OCI-LY3 (cell line): ENCODE data around the gene PHLDA1.

Experiments used
- CTCF ChIP-seq: fragments of 200-600, 300-600 bp; sonication (generic); IDR thresholded peaks from 2 replicates; pipeline ENCODE4 v1.5.1; 2014; ENCODE audit warnings: antibody characterized with exemption, low read length, low read depth
- EZH2phosphoT487 ChIP-seq: fragments of 200-600 bp; shearing (Covaris generic); IDR thresholded peaks from 2 replicates; pipeline ENCODE4 v1.6.1; 2018; ENCODE audit warnings: antibody characterized with exemption, mixed run types, low read depth

GRCh38 chr12:76032043-76032981, 736 bp upstream of the PHLDA1 start:
- TF ChIP-seq CTCF (no peak), EZH2phosphoT487 (no peak)
